Parietal lobe (tissue), 2 donors: Measurements from ENCODE around the gene NRP1. TPM values are rescaled to one million over a fixed set of nuclear protein-coding genes. Genes with fewer than 3 reads are reported as not detected.

ENCODE experiments used
- small RNA-seq: library from RNA; depleted of rRNA; stranded (forward); fragments of <200 nt; gene quantifications from one replicate; pipeline ENCODE3, GENCODE V24; 2014; ENCODE audit warnings: low replicate concordance
- total RNA-seq: library from RNA; depleted of rRNA; stranded (reverse); fragments of >200 nt; gene quantifications from one replicate; pipeline ENCODE4 v1.2.3, GENCODE V29; 2014

Gene NRP1
- total RNA-seq: 90.1 TPM

GRCh38 chr10:33334153-33334804 is at the start of gene NRP1:
NRP1 (minus strand) TSS chr10:33334667; CDS start chr10:33334382, 285 bp downstream.

Small RNAs within 50 kb of the gene (small RNA-seq; reads per million reads assigned to genes)
- gene AL353600.1: not detected
- gene RN7SL398P: not detected
